ENCODE measurements around the gene CFAP70. TPM values are rescaled to one million over a fixed set of nuclear protein-coding genes. Genes with fewer than 3 reads are reported as not detected.
"Not testable (repeated sequence)": the region's sequence is repeated elsewhere in the genome, so short reads cannot be mapped to it uniquely, and the experiment has no call there.

CFAP70 gene
- total RNA-seq, 1 donor, result 1.1 TPM

GRCh38 chr10:73338801-73339368 lies 19.8 kb downstream of the CFAP70 start:
- Histone ChIP-seq H3K4me1 (ENCODE audit: insufficient read depth, low read length) (no peaks in the 10 kb centered on the region), H2AFZ (ENCODE audit: low read length) (no peak overlapping the region), H3K27ac (ENCODE audit: low read depth, low read length) (no peak overlapping the region), H3K36me3 (ENCODE audit: insufficient read depth, low read length) (no peaks in the 10 kb centered on the region), H3K4me3 (ENCODE audit: insufficient read depth, low read length) (no peak overlapping the region), H3K79me2 (ENCODE audit: insufficient read depth, low read length) (no peaks in the 10 kb centered on the region), H4K20me1 (ENCODE audit: insufficient read depth, low read length) (no peaks in the 10 kb centered on the region), H3K4me2 (ENCODE audit: insufficient read depth, low read length) (no peak overlapping the region), H3K9me3 (ENCODE audit: low read depth, low read length) (no peaks in the 10 kb centered on the region), H3K27me3 (ENCODE audit: insufficient read depth, low read length) (peaks cover 4% of the 10 kb centered on the region)
- TF ChIP-seq CTCF (IDR thresholded peaks at IDR 0.05; ENCODE audit: extremely low read depth, low read depth, low read length), result no peak
- no peak for DNase-seq (ENCODE audit: insufficient read length, low spot score, missing footprints)

- Histone ChIP-seq H2AFZ (ENCODE audit: low read length) (no peak overlapping the region), H4K20me1 (ENCODE audit: insufficient read depth, low read length) (no peaks in the 10 kb centered on the region), H3K4me1 (ENCODE audit: insufficient read depth, low read length) (no peaks in the 10 kb centered on the region), H3K9me3 (ENCODE audit: low read depth, low read length) (no peaks in the 10 kb centered on the region), H3K79me2 (ENCODE audit: insufficient read depth, low read length) (no peaks in the 10 kb centered on the region), H3K27me3 (ENCODE audit: insufficient read depth, low read length) (peaks cover 16% of the 10 kb centered on the region), H3K27ac (ENCODE audit: low read depth, low read length) (no peak overlapping the region), H3K36me3 (ENCODE audit: insufficient read depth, low read length) (no peaks in the 10 kb centered on the region), H3K4me3 (ENCODE audit: insufficient read depth, low read length) (no peak overlapping the region), H3K4me2 (ENCODE audit: insufficient read depth, low read length) (no peak overlapping the region)
- no peak for TF ChIP-seq CTCF (IDR thresholded peaks at IDR 0.05; ENCODE audit: extremely low read depth, low read depth, low read length)
- no peak for DNase-seq (ENCODE audit: insufficient read length, low spot score, missing footprints)
These were observed 25.5 kb downstream of the CFAP70 start for GRCh38 chr10:73333202-73333601.

- Histone ChIP-seq H4K20me1 (ENCODE audit: insufficient read depth, low read length) (no peaks in the 10 kb centered on the region), H3K4me1 (ENCODE audit: insufficient read depth, low read length) (no peaks in the 10 kb centered on the region), H3K4me2 (ENCODE audit: insufficient read depth, low read length) (no peak overlapping the region), H3K36me3 (ENCODE audit: insufficient read depth, low read length) (no peaks in the 10 kb centered on the region), H2AFZ (ENCODE audit: low read length) (no peak overlapping the region), H3K9me3 (ENCODE audit: low read depth, low read length) (no peaks in the 10 kb centered on the region), H3K4me3 (ENCODE audit: insufficient read depth, low read length) (no peak overlapping the region), H3K79me2 (ENCODE audit: insufficient read depth, low read length) (no peaks in the 10 kb centered on the region), H3K27ac (ENCODE audit: low read depth, low read length) (no peak overlapping the region), H3K27me3 (ENCODE audit: insufficient read depth, low read length) (peaks cover 16% of the 10 kb centered on the region)
- no peak for TF ChIP-seq CTCF (IDR thresholded peaks at IDR 0.05; ENCODE audit: extremely low read depth, low read depth, low read length)
- DNase-seq (ENCODE audit: insufficient read length, low spot score, missing footprints), result no peak
These were observed 26.3 kb downstream of the CFAP70 start for GRCh38 chr10:73332379-73332778.

- not testable (repeated sequence) for H4K20me1 ChIP-seq (ENCODE audit: insufficient read depth, low read length); H3K4me2 ChIP-seq (ENCODE audit: insufficient read depth, low read length); H3K79me2 ChIP-seq (ENCODE audit: insufficient read depth, low read length); H3K4me3 ChIP-seq (ENCODE audit: insufficient read depth, low read length); DNase-seq (ENCODE audit: insufficient read length, low spot score, missing footprints); H3K36me3 ChIP-seq (ENCODE audit: insufficient read depth, low read length); H3K9me3 ChIP-seq (ENCODE audit: low read depth, low read length); H3K4me1 ChIP-seq (ENCODE audit: insufficient read depth, low read length); H2AFZ ChIP-seq (ENCODE audit: low read length); H3K27ac ChIP-seq (ENCODE audit: low read depth, low read length)
- H3K27me3 ChIP-seq (ENCODE audit: insufficient read depth, low read length), result peaks cover 13% of the 10 kb centered on the region
These were observed 30.1 kb downstream of the CFAP70 start for GRCh38 chr10:73328523-73328922.

GRCh38 chr10:73325290-73325689 lies 33.4 kb downstream of the CFAP70 start:
- not testable (repeated sequence) for H4K20me1 ChIP-seq (ENCODE audit: insufficient read depth, low read length); H3K36me3 ChIP-seq (ENCODE audit: insufficient read depth, low read length); DNase-seq (ENCODE audit: insufficient read length, low spot score, missing footprints); H2AFZ ChIP-seq (ENCODE audit: low read length); H3K79me2 ChIP-seq (ENCODE audit: insufficient read depth, low read length); H3K9me3 ChIP-seq (ENCODE audit: low read depth, low read length); H3K4me2 ChIP-seq (ENCODE audit: insufficient read depth, low read length); H3K4me3 ChIP-seq (ENCODE audit: insufficient read depth, low read length); H3K27me3 ChIP-seq (ENCODE audit: insufficient read depth, low read length); H3K4me1 ChIP-seq (ENCODE audit: insufficient read depth, low read length); H3K27ac ChIP-seq (ENCODE audit: low read depth, low read length)

- not testable (repeated sequence) for H2AFZ ChIP-seq (ENCODE audit: low read length); H3K4me3 ChIP-seq (ENCODE audit: insufficient read depth, low read length); H3K79me2 ChIP-seq (ENCODE audit: insufficient read depth, low read length); H4K20me1 ChIP-seq (ENCODE audit: insufficient read depth, low read length); H3K4me1 ChIP-seq (ENCODE audit: insufficient read depth, low read length); H3K36me3 ChIP-seq (ENCODE audit: insufficient read depth, low read length); H3K27ac ChIP-seq (ENCODE audit: low read depth, low read length); H3K27me3 ChIP-seq (ENCODE audit: insufficient read depth, low read length); DNase-seq (ENCODE audit: insufficient read length, low spot score, missing footprints); H3K9me3 ChIP-seq (ENCODE audit: low read depth, low read length); H3K4me2 ChIP-seq (ENCODE audit: insufficient read depth, low read length)
These were observed 35.1 kb downstream of the CFAP70 start for GRCh38 chr10:73323582-73323981.
